Motor neuron (in vitro differentiated cells): Measurements from ENCODE around the gene CCNC. TPM values are rescaled to one million over a fixed set of nuclear protein-coding genes. Genes with fewer than 3 reads are reported as not detected.
A peak's percentile ranks its signal among the peaks of the same experiment; 100 is the strongest.

ENCODE experiments used
- ATAC-seq, 8 experiments: fragments of 200-7000 bp; cut with Tn5 transposase; replicated peaks in 6 of 8; 2 replicates each; pipeline ENCODE4 v1.8.0; 2021; ENCODE audit warnings: mild to moderate bottlenecking in 8 of 8, moderate library complexity in 8 of 8
- H3K27ac ChIP-seq, 2 donors: fragments of 250-450 bp; sonication (Bioruptor Pico); 2 replicates each; pipeline ENCODE4 v1.9.0; 2021; ENCODE audit warnings: antibody characterized with exemption in 2 of 2, mild to moderate bottlenecking in 2 of 2, moderate library complexity in 1 of 2
- H3K4me1 ChIP-seq, 2 donors: fragments of 250-450 bp; sonication (Bioruptor Pico); replicated peaks in 1 of 2; 2 replicates each; pipeline ENCODE4 v1.6.1; 2021; ENCODE audit warnings: antibody characterized with exemption in 2 of 2, mild to moderate bottlenecking in 2 of 2, moderate library complexity in 1 of 2
- H3K4me3 ChIP-seq, 5 donors: fragments of 250-450 bp; sonication (Bioruptor Pico); 2 replicates each; pipeline ENCODE4 v1.9.0; 2021; ENCODE audit warnings: antibody characterized with exemption in 5 of 5, mild to moderate bottlenecking in 5 of 5, moderate library complexity in 4 of 5
- WGBS, 10 experiments: fragments of 450-650 bp; shearing (Covaris generic); methylation state at CpG; one replicate each; pipeline ENCODE4 v1.0.0; 2022; 5-methylcytosine and 5-hydroxymethylcytosine counted together
- in situ Hi-C, 9 experiments: fragments of 400-800 bp; cut with MboI; loops; one replicate each; pipeline ENCODE4 v1.15.0; 2021; ENCODE audit warnings: low sequenced_read_pairs in 9 of 9, low pct_unique_long_range_greater_than_20kb in 2 of 9; ENCODE audit not compliant: unreplicated experiment in 9 of 9
- total RNA-seq, 8 experiments: library from RNA; unstranded; fragments of 300-600 nt; gene quantifications; 2 replicates each; pipeline versions ENCODE4 v1.2.3 to v1.2.4, GENCODE V29; 2022

The CCNC gene, protein sequence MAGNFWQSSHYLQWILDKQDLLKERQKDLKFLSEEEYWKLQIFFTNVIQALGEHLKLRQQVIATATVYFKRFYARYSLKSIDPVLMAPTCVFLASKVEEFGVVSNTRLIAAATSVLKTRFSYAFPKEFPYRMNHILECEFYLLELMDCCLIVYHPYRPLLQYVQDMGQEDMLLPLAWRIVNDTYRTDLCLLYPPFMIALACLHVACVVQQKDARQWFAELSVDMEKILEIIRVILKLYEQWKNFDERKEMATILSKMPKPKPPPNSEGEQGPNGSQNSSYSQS
- total RNA-seq: 10 to 100 TPM; 29.7 to 68.5 (median 41.9) TPM

DNA sequence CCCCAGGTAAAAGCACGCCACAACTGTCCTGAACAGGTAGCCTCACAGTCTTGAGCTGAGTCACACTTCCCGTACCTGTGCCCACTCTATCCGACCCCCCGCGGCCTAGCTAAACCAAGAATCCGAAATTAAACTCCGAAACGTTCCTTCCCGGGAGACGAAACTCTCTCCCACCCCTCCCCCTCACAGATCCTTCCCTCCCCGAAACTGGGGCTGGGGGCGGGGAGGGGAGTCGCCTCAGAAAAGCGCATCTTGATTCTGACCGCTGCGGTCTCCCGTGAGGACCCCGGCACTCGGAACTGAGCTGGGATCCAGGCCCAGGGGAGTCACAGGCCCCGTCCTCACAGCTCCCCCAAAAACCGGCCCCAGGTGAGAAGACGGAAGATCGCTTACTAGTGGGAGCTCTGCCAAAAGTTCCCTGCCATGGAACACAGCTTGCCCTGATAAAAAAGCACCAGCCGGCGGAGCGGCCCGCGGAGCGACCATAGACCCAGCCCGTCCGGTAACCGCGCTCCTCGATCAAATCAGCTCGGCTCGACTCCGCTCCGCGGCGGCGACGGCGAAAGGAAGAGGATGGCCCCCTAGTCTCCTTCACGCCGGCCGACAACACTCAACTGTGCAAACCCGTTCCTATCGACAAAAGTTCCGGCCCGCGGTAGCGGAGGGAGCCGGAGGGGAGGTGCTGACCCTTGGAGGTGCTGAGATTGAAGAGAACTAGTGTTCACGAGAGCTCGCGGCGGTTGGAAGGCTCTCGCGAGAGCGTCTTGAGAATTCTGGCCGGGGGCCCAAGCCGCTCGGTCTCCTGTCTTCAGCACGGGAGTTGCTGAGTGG is at the start of gene CCNC:
Gene CCNC (minus strand): TSS at position 558 of the 831 bp plus-strand sequence. CDS start 133 bp downstream, at position 425.
- ATAC-seq: peak; percentile 98 to 99 (median 99)
- WGBS, 10 experiments: 0 to 14% (median 0%) methylated on average over 1 to 24 of the region's 64 CpGs; no CpG with 5 or more reads in 2 of the 10 experiments
- H3K4me1 ChIP-seq: peaks cover 4 to 6% of the 10 kb centered on the region in 2 donors
- H3K27ac ChIP-seq: peak within 1 kb of the TSS; percentile 62 to 71
- in situ Hi-C loops: no loop called here
- peak within 1 kb of the TSS; percentile 58 to 87 (median 67) for H3K4me3 ChIP-seq

DNA sequence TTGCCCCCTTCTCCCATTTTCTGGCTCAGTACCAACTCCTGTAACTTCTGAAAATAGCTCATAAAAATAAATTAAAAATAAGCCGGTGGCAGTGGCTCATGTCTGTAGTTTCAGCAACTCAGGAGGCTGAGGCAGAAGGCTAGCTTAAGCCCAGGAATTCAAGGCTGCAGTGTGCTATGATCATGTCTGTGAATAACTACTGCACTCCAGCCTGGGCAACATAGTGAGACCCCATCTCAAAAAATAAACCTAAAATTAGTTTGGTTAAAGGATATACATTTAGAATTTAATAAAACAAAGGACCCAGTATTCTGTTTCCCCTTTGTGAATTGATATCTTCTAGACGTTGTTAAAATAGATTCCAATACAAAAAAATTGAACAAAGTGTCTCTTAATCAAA is 48.7 kb upstream of the CCNC start:
- WGBS, 10 experiments: 8 to 80% (median 28%) methylated on average over 1 to 2 of the region's 2 CpGs; no CpG with 5 or more reads in 2 of the 10 experiments
- no peak for ATAC-seq
- in situ Hi-C loops: loop anchor here in 2 of 9 experiments (25.0 kb wide), 1 partner anchor 845 kb away; the partner anchor contains the start of gene SIM1 (in 2 of the 2)
- Histone ChIP-seq H3K4me1 (no peaks in the 10 kb centered on the region), H3K27ac (no peak overlapping the region), H3K4me3 (no peak overlapping the region)

DNA sequence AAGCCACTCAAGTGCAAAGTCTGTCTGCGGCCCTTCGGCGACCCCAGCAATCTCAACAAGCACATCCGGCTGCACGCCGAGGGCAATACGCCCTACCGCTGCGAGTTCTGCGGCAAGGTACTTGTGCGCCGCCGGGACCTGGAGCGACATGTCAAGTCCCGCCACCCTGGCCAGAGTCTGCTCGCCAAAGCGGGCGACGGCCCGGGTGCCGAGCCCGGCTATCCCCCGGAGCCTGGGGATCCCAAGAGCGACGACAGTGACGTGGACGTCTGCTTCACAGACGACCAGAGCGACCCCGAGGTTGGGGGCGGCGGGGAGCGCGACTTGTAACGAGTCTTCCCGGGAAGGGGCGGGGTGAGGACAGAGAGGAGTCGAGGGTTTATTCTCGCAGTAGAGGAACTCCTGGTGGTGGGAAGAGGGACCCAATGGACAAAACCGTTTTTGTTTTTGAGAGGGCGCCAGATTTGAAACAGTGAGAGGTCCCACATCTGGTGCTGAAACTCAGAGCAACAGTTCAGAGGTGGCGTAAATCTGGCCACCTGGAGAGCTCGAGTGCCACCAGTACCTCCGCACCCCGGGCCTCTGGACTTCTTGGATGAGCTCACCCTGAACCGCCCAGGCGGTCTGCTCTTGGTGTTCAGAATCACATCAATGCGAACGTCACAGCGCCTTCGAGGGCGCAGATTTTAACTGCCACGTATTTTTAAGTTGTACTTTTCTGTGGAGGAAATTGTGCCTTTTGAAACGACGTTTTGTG is 46.1 kb upstream of the CCNC start:
- H3K4me3 ChIP-seq: peak overlapping the region in 3 of 5 donors; percentile 29 to 54 (median 34)
- 0 to 23% (median 8%) methylated on average over 1 to 10 of the region's 55 CpGs; no CpG with 5 or more reads in 2 of the 10 experiments for WGBS, 10 experiments
- in situ Hi-C loops: loop anchor here in 2 of 9 experiments (25.0 kb wide), 1 partner anchor 848 kb away; the partner anchor contains the start of gene SIM1 (in 2 of the 2)
- ATAC-seq: peak in 3 of 8 experiments; percentile 5 to 36 (median 7)
- H3K27ac ChIP-seq: no peak overlapping the region
- no peaks in the 10 kb centered on the region for H3K4me1 ChIP-seq

DNA sequence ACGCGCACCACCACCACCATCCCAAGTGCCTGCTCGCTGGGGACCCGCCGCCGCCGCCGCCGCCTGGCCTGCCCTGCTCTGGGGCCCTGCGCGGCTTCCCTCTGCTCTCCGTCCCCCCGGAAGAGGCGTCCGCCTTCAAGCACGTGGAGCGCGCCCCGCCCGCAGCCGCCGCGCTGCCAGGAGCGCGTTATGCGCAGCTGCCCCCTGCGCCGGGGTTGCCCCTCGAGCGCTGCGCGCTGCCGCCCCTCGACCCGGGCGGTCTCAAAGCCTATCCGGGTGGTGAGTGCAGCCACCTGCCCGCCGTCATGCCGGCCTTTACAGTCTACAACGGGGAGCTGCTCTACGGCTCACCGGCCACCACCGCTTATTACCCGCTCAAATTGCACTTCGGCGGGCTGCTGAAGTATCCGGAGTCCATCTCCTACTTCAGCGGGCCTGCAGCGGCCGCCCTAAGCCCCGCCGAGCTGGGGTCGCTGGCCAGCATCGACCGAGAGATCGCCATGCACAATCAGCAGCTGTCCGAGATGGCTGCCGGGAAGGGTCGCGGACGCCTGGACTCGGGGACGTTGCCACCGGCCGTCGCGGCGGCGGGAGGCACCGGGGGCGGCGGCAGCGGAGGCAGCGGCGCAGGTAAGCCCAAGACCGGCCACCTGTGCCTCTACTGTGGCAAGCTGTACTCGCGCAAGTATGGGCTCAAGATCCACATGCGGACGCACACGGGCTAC is 45.4 kb upstream of the CCNC start:
- Histone ChIP-seq H3K4me3 (peak overlapping the region; percentile 29 to 54 (median 33)), H3K4me1 (no peaks in the 10 kb centered on the region), H3K27ac (no peak overlapping the region)
- ATAC-seq: peak; percentile 40 to 88 (median 84)
- in situ Hi-C loops: loop anchor here in 2 of 9 experiments (25.0 kb wide), 1 partner anchor 848 kb away; the partner anchor contains the start of gene SIM1 (in 2 of the 2)
- 0 to 8% (median 7%) methylated on average over 3 to 25 of the region's 82 CpGs; no CpG with 5 or more reads in 5 of the 10 experiments for WGBS, 10 experiments

DNA sequence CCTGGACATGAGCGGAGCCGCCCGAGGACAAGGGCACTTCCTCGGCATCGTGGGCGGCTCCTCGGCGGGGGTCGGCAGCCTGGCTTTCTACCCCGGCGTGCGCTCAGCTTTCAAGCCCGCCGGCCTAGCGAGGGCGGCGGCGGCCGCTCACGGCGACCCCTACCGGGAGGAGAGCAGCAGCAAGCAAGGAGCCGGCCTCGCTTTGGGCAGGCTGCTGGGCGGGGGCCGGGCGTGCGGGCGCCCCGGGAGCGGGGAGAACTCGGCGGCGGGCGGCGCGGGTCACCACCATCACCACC is 44.9 kb upstream of the CCNC start:
- Histone ChIP-seq H3K4me3 (peak overlapping the region; percentile 29 to 54 (median 33)), H3K27ac (no peak overlapping the region), H3K4me1 (no peaks in the 10 kb centered on the region)
- in situ Hi-C loops: loop anchor here in 2 of 9 experiments (25.0 kb wide), 1 partner anchor 849 kb away; the partner anchor contains the start of gene SIM1 (in 2 of the 2)
- ATAC-seq: peak; percentile 65 to 88 (median 87)
- WGBS, 10 experiments: no CpG with 5 or more reads among the region's 37 CpGs

DNA sequence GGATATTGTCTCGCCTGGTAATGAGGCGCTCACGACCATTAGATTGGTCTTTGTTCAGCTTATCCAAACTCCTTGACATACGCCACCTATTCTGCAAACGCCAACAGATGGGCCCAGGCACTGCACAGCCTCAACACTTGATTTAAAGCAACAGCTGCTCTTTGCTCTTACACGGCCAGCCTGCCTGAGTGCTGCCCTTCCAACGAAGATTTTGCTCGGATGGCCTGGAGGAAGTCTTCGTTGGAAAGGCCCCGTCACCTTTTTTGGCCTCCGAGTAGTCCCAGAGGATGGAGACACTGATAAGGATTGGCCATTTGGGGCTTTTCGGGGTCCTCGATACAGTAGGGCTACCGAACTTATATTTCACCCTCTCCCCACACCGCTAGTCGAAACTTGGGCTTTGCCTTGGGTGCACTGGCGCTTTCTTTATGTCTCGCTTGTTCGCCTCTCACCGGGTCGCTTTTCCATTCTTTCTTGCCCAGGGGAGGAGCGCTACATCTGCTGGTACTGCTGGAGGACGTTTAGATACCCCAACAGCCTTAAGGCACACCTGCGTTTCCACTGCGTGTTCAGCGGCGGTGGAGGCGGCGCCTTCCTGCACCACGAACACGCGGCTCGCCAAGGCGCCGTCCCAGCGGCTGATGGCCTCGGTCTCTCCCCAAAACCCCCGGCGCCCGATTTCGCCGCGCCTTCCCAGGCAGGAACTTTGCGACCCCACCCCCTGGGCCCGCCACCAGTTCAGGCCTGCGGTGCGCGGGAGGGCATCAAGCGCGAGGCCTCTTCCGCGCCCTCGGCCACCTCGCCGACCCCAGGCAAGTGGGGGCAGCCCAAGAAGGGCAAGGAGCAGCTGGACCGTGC is 44.3 kb upstream of the CCNC start:
- Histone ChIP-seq H3K27ac (no peak overlapping the region), H3K4me1 (no peaks in the 10 kb centered on the region), H3K4me3 (peak overlapping the region; percentile 29 to 54 (median 33))
- WGBS, 10 experiments: 0 to 80% (median 16%) methylated on average over 1 to 30 of the region's 56 CpGs; no CpG with 5 or more reads in 1 of the 10 experiments
- ATAC-seq: peak in 3 of 8 experiments; percentile 15 to 20 (median 16)
- in situ Hi-C loops: loop anchor here in 2 of 9 experiments (25.0 kb wide), 1 partner anchor 850 kb away; the partner anchor contains the start of gene SIM1 (in 2 of the 2)

DNA sequence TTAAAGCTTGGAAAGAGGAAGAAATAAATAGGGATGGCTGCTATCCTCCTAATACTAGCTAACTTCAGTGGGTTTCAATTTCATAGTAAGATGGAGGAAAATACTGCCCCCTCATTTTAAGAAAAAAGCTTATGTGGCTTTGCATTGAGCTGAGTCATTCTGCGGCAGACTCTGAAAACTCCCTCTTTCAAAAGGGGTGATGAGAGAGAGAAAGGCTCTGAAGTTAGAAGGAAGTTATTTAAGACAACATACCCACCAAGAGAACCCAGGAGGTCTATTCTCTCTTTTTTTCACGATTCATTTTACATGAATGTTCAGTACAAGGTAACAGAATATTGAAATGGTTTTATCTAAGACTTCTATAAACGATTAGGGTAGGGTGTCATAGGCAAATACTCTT is 42.7 kb upstream of the CCNC start:
- H3K4me1 ChIP-seq: no peaks in the 10 kb centered on the region
- in situ Hi-C loops: loop anchor here in 2 of 9 experiments (25.0 kb wide), 1 partner anchor 851 kb away; the partner anchor contains the start of gene SIM1 (in 2 of the 2)
- WGBS, 10 experiments: 0 to 13% (median 3%) methylated on average over 1 to 3 of the region's 3 CpGs

DNA sequence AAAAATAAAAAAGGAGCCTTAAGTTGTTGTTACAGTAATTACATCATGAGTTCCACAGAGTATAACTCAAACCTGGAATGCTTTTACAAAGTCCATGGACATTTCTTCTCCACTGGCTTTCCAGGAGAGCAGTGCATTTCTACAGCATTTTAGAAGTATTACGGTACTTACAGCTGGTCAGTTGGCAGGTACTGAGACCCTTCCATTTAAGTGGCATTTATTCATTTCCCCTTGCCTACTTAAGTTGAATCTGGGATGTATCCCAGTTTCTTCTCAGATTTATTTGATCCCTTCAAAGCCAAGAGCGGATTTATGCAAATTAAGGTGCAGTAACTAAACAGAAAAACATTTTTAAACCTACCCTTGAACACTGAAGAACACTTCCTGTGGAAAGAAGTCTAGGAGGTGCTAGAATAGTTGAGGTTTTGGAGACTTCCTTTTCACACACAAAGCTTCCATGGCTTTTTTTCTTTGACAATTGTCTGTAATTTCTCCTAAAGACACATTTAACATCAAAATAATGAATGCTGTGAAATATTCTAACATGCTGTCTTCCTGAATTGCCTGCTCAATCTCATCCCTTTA is 41.5 kb upstream of the CCNC start:
- WGBS, 10 experiments: 0 to 70% (median 23%) methylated on average over 1 to 2 of the region's 2 CpGs
- ATAC-seq: no peak
- in situ Hi-C loops: loop anchor here in 2 of 9 experiments (25.0 kb wide), 1 partner anchor 852 kb away; the partner anchor contains the start of gene SIM1 (in 2 of the 2)
- Histone ChIP-seq H3K27ac (no peak overlapping the region), H3K4me3 (no peak overlapping the region), H3K4me1 (no peaks in the 10 kb centered on the region)

More for the DNA sequence above, 42.7 kb upstream of the CCNC start:
- no peak overlapping the region for H3K4me3 ChIP-seq
- no peak overlapping the region for H3K27ac ChIP-seq
- ATAC-seq: no peak

DNA sequence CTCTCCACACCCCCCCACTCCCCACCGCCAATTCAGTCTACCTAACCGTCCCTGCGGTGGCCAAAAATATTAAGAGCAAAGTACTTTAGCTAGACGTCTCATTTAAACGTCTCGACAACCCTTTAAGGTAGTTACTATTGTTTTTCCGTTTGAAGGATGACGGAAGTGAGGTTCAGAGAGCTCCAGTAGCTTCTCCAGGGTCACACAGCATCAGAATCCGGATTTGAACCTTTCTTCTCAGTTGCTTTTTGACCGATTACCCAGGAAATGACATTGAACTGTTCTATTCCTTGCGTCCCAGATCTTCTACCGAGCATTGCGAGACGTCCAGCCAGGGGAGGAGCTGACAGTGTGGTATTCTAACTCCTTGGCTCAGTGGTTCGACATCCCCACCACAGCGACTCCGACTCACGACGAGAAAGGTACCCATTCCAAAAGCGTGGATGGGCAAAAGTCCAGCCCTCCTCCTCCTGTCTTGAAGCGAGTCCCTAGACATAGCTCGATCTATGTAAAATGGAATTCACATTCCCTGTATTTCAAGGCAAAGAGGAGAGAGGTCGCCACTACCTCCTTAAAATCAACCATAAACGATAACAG is 40.5 kb upstream of the CCNC start:
- H3K4me1 ChIP-seq: peaks cover 0 to 2% of the 10 kb centered on the region in 2 donors

DNA sequence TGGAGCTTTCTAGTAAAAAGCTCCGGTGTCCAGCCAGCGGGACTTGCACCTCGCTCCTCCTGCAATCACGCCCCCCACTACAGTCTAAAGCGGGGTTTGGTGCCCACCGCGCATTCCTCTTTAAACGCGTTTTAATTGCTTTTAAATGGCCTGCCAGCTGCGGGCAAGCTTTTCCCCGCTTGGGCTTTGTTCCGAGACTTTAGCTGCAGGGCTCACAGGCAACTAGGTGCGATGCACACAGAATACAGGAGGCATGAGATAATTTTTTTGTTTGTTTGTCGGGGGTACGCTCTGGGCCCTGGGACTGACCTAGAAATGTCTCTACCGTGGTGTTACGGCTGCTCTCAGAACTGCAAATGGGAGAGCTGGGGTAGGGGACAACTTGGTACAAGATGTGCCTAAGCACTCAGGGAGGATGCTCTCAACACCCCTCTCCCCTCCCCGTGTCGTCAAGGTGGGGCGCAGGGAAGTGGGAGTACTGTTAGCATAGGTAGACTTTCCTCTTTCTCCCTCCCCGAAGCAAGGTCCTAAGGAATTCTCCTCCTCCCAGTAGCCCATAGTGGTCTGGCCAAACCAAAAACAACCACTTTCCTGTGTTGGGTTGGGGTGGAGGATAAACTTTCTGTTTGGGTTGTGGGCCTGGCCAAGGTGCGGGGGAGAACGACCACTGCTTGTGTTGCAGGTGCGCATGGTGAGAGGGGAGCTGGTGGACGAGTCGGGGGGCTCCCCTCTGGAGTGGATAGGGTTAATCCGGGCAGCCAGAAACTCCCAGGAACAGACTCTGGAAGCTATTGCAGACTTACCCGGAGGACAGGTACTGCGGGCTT is 39.8 kb upstream of the CCNC start:
- no peak for ATAC-seq
- no peak overlapping the region for H3K4me3 ChIP-seq
- 0 to 14% (median 9%) methylated on average over 2 to 18 of the region's 29 CpGs; no CpG with 5 or more reads in 4 of the 10 experiments for WGBS, 10 experiments

More for the DNA sequence above, 40.5 kb upstream of the CCNC start:
- in situ Hi-C loops: loop anchor here in 2 of 9 experiments (25.0 kb wide), 1 partner anchor 853 kb away; the partner anchor contains the start of gene SIM1 (in 2 of the 2)
- 0 to 40% (median 11%) methylated on average over 1 to 17 of the region's 24 CpGs; no CpG with 5 or more reads in 2 of the 10 experiments for WGBS, 10 experiments
- Histone ChIP-seq H3K27ac (no peak overlapping the region), H3K4me3 (no peak overlapping the region)
- no peak for ATAC-seq

More for the DNA sequence above, 39.8 kb upstream of the CCNC start:
- Histone ChIP-seq H3K4me1 (peaks cover 5 to 6% of the 10 kb centered on the region in 2 donors), H3K27ac (no peak overlapping the region)
- in situ Hi-C loops: loop anchor here in 2 of 9 experiments (25.0 kb wide), 1 partner anchor 854 kb away; the partner anchor contains the start of gene SIM1 (in 2 of the 2)
